KMS-11 (cell line): ENCODE data around the gene CAMTA1.

Experiments
- H2AFZ ChIP-seq: fragments of 200-600 bp; sonication (generic); 2 replicates; pipeline ENCODE4 v1.6.1; 2016; ENCODE audit warnings: antibody characterized with exemption, mixed run types, low read depth
- H3K27ac ChIP-seq: fragments of 200-600 bp; sonication (generic); 2 replicates; pipeline ENCODE4 v1.6.1; 2016; ENCODE audit warnings: mild to moderate bottlenecking, mixed run types
- H3K27me3 ChIP-seq: fragments of 200-600 bp; sonication (generic); 2 replicates; pipeline ENCODE4 v1.6.1; 2017; ENCODE audit warnings: mild to moderate bottlenecking, low read depth, mixed run types, moderate library complexity; ENCODE audit not compliant: insufficient read depth
- H3K36me3 ChIP-seq: fragments of 200-600 bp; sonication (generic); 2 replicates; pipeline ENCODE4 v1.6.1; 2017; ENCODE audit warnings: mild to moderate bottlenecking, mixed run types; ENCODE audit not compliant: insufficient read depth
- H3K4me1 ChIP-seq: fragments of 200-600 bp; sonication (generic); 2 replicates; pipeline ENCODE4 v1.6.1; 2016; ENCODE audit warnings: mild to moderate bottlenecking, low read depth, mixed run types; ENCODE audit not compliant: poor library complexity, severe bottlenecking
- H3K4me2 ChIP-seq: fragments of 200-600 bp; sonication (generic); 2 replicates; pipeline ENCODE4 v1.7.0; 2016; ENCODE audit warnings: mild to moderate bottlenecking, mixed run types
- H3K4me3 ChIP-seq: fragments of 200-600 bp; sonication (generic); IDR thresholded peaks from 2 replicates; pipeline ENCODE4 v1.6.1; 2017; ENCODE audit warnings: low read depth, low read length, mixed read lengths; ENCODE audit not compliant: insufficient read depth
- H3K79me2 ChIP-seq: fragments of 200-600 bp; sonication (generic); 2 replicates; pipeline ENCODE4 v1.6.1; 2016; ENCODE audit warnings: low read depth, mixed run types; ENCODE audit not compliant: insufficient read depth
- H3K9ac ChIP-seq: fragments of 200-600 bp; sonication (generic); 2 replicates; pipeline ENCODE4 v1.6.1; 2016; ENCODE audit warnings: mild to moderate bottlenecking, mixed run types
- H4K20me1 ChIP-seq: fragments of 200-600 bp; sonication (generic); 2 replicates; pipeline ENCODE4 v1.6.1; 2016; ENCODE audit warnings: mild to moderate bottlenecking, mixed run types; ENCODE audit not compliant: insufficient read depth
- TF ChIP-seq, protein P1 (sequence below): fragments of 200-600 bp; sonication (generic); conservative IDR thresholded peaks from 2 replicates; pipeline ENCODE4 v1.6.1; 2017; ENCODE audit warnings: low read depth, mild to moderate bottlenecking, antibody characterized with exemption, low read length, moderate library complexity, mixed read lengths

The CAMTA1 gene

DNA sequence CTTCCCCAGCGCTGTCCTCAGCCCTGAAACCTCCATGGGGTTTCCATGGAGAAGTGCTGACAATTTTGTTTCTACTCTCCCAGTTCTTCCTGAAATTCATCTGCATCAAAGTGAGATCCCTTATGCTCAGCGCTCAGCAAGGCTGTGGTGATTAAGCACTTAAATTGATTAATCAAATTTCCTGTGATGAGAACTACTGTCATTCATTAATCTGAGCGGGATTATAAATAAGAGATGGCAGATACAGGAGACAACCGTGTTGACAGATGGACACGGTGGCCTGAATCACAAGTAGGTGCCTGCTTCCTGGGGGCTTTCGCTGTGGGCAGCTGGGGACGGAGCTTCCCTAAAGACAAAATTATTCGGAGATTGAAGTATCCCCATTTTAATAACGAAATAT lies 656.8 kb downstream of the CAMTA1 start:
- Histone ChIP-seq H3K9ac (no peak overlapping the region), H4K20me1 (no peaks in the 10 kb centered on the region), H2AFZ (no peak overlapping the region), H3K4me1 (no peaks in the 10 kb centered on the region), H3K27ac (no peak overlapping the region), H3K4me3 (no peak overlapping the region), H3K36me3 (no peaks in the 10 kb centered on the region), H3K79me2 (no peaks in the 10 kb centered on the region), H3K4me2 (no peak overlapping the region), H3K27me3 (no peaks in the 10 kb centered on the region; the same call in 1 of the 2 replicates)
- TF ChIP-seq, protein P1, sequence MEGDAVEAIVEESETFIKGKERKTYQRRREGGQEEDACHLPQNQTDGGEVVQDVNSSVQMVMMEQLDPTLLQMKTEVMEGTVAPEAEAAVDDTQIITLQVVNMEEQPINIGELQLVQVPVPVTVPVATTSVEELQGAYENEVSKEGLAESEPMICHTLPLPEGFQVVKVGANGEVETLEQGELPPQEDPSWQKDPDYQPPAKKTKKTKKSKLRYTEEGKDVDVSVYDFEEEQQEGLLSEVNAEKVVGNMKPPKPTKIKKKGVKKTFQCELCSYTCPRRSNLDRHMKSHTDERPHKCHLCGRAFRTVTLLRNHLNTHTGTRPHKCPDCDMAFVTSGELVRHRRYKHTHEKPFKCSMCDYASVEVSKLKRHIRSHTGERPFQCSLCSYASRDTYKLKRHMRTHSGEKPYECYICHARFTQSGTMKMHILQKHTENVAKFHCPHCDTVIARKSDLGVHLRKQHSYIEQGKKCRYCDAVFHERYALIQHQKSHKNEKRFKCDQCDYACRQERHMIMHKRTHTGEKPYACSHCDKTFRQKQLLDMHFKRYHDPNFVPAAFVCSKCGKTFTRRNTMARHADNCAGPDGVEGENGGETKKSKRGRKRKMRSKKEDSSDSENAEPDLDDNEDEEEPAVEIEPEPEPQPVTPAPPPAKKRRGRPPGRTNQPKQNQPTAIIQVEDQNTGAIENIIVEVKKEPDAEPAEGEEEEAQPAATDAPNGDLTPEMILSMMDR = no peak

DNA sequence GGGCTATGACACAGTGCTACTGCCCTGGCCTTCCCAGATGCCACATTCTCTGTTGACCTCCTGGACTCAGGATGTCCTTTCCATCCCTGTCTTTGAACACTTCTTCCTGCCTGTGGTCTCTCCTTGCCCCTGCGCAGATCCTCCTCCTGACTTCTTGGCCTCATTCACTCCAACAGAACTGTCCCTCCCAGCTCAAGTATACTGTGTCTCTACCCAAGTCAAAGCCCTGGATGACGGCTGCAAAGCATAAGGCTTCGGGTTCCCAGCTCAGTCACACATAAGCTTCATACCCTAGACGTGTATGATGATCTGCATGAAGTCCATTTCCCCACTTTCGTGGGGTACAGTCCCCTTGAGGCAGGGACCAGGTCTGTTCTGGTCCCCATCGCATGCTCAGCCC lies 657.7 kb downstream of the CAMTA1 start:
- no peaks in the 10 kb centered on the region for H4K20me1 ChIP-seq
- H3K36me3 ChIP-seq = no peaks in the 10 kb centered on the region
- no peak overlapping the region for H2AFZ ChIP-seq
- TF ChIP-seq, protein P1 = no peak
- no peak overlapping the region for H3K4me3 ChIP-seq
- H3K4me2 ChIP-seq = no peak overlapping the region
- no peaks in the 10 kb centered on the region for H3K4me1 ChIP-seq
- no peaks in the 10 kb centered on the region; the same call in 1 of the 2 replicates for H3K27me3 ChIP-seq
- H3K27ac ChIP-seq = no peak overlapping the region
- H3K79me2 ChIP-seq = no peaks in the 10 kb centered on the region
- H3K9ac ChIP-seq = no peak overlapping the region

GRCh38 chr1:7444363-7444762 lies 659.1 kb downstream of the CAMTA1 start:
- Histone ChIP-seq H3K4me2 (no peak overlapping the region), H3K27ac (no peak overlapping the region), H4K20me1 (no peaks in the 10 kb centered on the region), H3K36me3 (no peaks in the 10 kb centered on the region), H3K79me2 (no peaks in the 10 kb centered on the region), H3K4me1 (no peaks in the 10 kb centered on the region), H3K4me3 (no peak overlapping the region), H2AFZ (no peak overlapping the region), H3K27me3 (no peaks in the 10 kb centered on the region; the same call in 1 of the 2 replicates), H3K9ac (no peak overlapping the region)
- TF ChIP-seq, protein P1 = no peak

- no peaks in the 10 kb centered on the region for H3K4me1 ChIP-seq
- TF ChIP-seq, protein P1 = no peak
- no peak overlapping the region for H3K4me3 ChIP-seq
- H3K36me3 ChIP-seq = no peaks in the 10 kb centered on the region
- no peaks in the 10 kb centered on the region for H3K79me2 ChIP-seq
- H3K27me3 ChIP-seq = peaks cover 9% of the 10 kb centered on the region; the same call in 1 of the 2 replicates
- H3K4me2 ChIP-seq = no peak overlapping the region
- H4K20me1 ChIP-seq = no peaks in the 10 kb centered on the region
- no peak overlapping the region for H2AFZ ChIP-seq
- no peak overlapping the region for H3K27ac ChIP-seq
- no peak overlapping the region for H3K9ac ChIP-seq
Measured at GRCh38 chr1:7447093-7447492, 661.8 kb downstream of the CAMTA1 start.

GRCh38 chr1:7447736-7448135 lies 662.5 kb downstream of the CAMTA1 start:
- TF ChIP-seq, protein P1 = no peak
- H3K27me3 ChIP-seq = peaks cover 10% of the 10 kb centered on the region; the same call in 1 of the 2 replicates
- no peak overlapping the region for H3K9ac ChIP-seq
- H2AFZ ChIP-seq = no peak overlapping the region
- H3K4me3 ChIP-seq = no peak overlapping the region
- H3K4me1 ChIP-seq = no peaks in the 10 kb centered on the region
- H4K20me1 ChIP-seq = no peaks in the 10 kb centered on the region
- H3K79me2 ChIP-seq = no peaks in the 10 kb centered on the region
- H3K27ac ChIP-seq = no peak overlapping the region
- no peak overlapping the region for H3K4me2 ChIP-seq
- no peaks in the 10 kb centered on the region for H3K36me3 ChIP-seq
